K562 (cell line): ENCODE measurements around the gene CPED1. TPM values are rescaled to one million over a fixed set of nuclear protein-coding genes. Genes with fewer than 3 reads are reported as not detected.

Experiments
- BDP1 ChIP-seq: IDR thresholded peaks from 3 replicates; pipeline ENCODE4 v1.6.1; 2011; ENCODE audit not compliant: insufficient read length, insufficient read depth
- CBX5 ChIP-seq: IDR thresholded peaks from 2 replicates; pipeline ENCODE4 v1.6.1; 2014; ENCODE audit warnings: low read depth, borderline replicate concordance
- CEBPB ChIP-seq: fragments of 450-650 bp; IDR thresholded peaks from 2 replicates; pipeline ENCODE4 v1.6.1; 2016; ENCODE audit warnings: missing genetic modification characterization, missing compliant biosample characterization
- CEBPZ ChIP-seq: fragments of 150-350 bp; IDR thresholded peaks from 2 replicates; pipeline ENCODE4 v1.6.1; 2014; ENCODE audit warnings: low read depth, mild to moderate bottlenecking, low read length, borderline replicate concordance
- CHD4 ChIP-seq: fragments of 200-600 bp; sonication (generic); IDR thresholded peaks from 3 replicates; pipeline ENCODE4 v1.6.1; 2012; ENCODE audit warnings: low read depth, mild to moderate bottlenecking, mixed read lengths, low read length, inconsistent platforms; ENCODE audit not compliant: insufficient read depth, insufficient replicate concordance, poor library complexity, severe bottlenecking
- CLOCK ChIP-seq: fragments of 250-450 bp; sonication (Bioruptor Pico); IDR thresholded peaks from 2 replicates; pipeline ENCODE4 v1.4.0; 2020; ENCODE audit warnings: mild to moderate bottlenecking, moderate library complexity, borderline replicate concordance
- E2F1 ChIP-seq: sonication (generic); formaldehyde crosslinking; IDR thresholded peaks from 2 replicates; pipeline ENCODE4 v1.8.1; 2023; ENCODE audit warnings: mild to moderate bottlenecking, missing genetic modification reagents, moderate library complexity
- EWSR1 ChIP-seq: fragments of 450-650 bp; IDR thresholded peaks from 2 replicates; pipeline ENCODE4 v1.6.1; 2018; ENCODE audit warnings: borderline replicate concordance, mild to moderate bottlenecking, low read depth, moderate library complexity; ENCODE audit not compliant: partially characterized antibody
- KAT7 ChIP-seq: sonication (generic); formaldehyde crosslinking; IDR thresholded peaks from 2 replicates; pipeline ENCODE4 v1.8.0; 2022; ENCODE audit warnings: missing genetic modification reagents, mild to moderate bottlenecking, borderline replicate concordance
- KDM1A ChIP-seq, 2 experiments: fragments of 450-650 bp; IDR thresholded peaks; 2 replicates each; pipeline ENCODE4 v1.6.1; 2016; ENCODE audit warnings: mild to moderate bottlenecking in 2 of 2
- MEF2A ChIP-seq: IDR thresholded peaks from 2 replicates; pipeline ENCODE4 v1.6.1; 2011; ENCODE audit warnings: low read depth, mild to moderate bottlenecking, low read length, moderate library complexity; ENCODE audit not compliant: control insufficient read depth
- MTF1 ChIP-seq: fragments of 250-450 bp; sonication (Bioruptor Pico); IDR thresholded peaks from 2 replicates; pipeline ENCODE4 v1.9.0; 2021; ENCODE audit warnings: moderate library complexity, mild to moderate bottlenecking, inconsistent platforms, borderline replicate concordance
- PTRF ChIP-seq: fragments of 450-650 bp; IDR thresholded peaks from 2 replicates; pipeline ENCODE4 v1.6.1; 2016; ENCODE audit warnings: mild to moderate bottlenecking, missing genetic modification characterization, missing compliant biosample characterization
- TAF1 ChIP-seq: IDR thresholded peaks from 2 replicates; pipeline ENCODE4 v1.6.1; 2011; ENCODE audit warnings: mild to moderate bottlenecking, low read length, moderate library complexity; ENCODE audit not compliant: insufficient read depth, control insufficient read depth, severe bottlenecking; ENCODE audit errors: extremely low read depth
- USF2 ChIP-seq: sonication (generic); formaldehyde crosslinking; IDR thresholded peaks from 2 replicates; pipeline ENCODE4 v1.5.0; 2020; ENCODE audit warnings: missing genetic modification reagents
- ZNF212 ChIP-seq: fragments of 450-650 bp; formaldehyde crosslinking; IDR thresholded peaks from 2 replicates; pipeline ENCODE4 v1.4.0; 2020; ENCODE audit warnings: mild to moderate bottlenecking
- ZNF24 ChIP-seq: fragments of 450-650 bp; IDR thresholded peaks from 2 replicates; pipeline ENCODE4 v1.6.1; 2016
- ZNF311 ChIP-seq: fragments of 250-450 bp; sonication (Bioruptor Pico); IDR thresholded peaks from 2 replicates; pipeline ENCODE4 v1.4.0; 2020; ENCODE audit warnings: mild to moderate bottlenecking, moderate library complexity
- polyA plus RNA-seq, 8 experiments: library from polyadenylated mRNA; depleted of rRNA in 4 of 8; stranded (reverse) in 5 of 8; unstranded in 3 of 8; fragments of >200 nt; fragmentation: Nextera tagmentation in 2 of 8; fragmentation: Illumina TruSeq in 1 of 8; extraction: Ambion mirVana in 2 of 8; extraction: Trizol in 1 of 8; gene quantifications; 2 replicates each; pipeline versions ENCODE4 v1.2.1 to v1.2.3, GENCODE V29; 2011 to 2014; ENCODE audit warnings: inconsistent platforms in 1 of 8, missing spikeins in 1 of 8
- total RNA-seq, 7 experiments: library from RNA; depleted of rRNA in 6 of 7; stranded (reverse); fragments of >200 nt in 6 of 7; fragmentation: Illumina TruSeq in 2 of 7; extraction: Trizol in 2 of 7; gene quantifications; 2 replicates each; pipeline versions ENCODE4 v1.2.1 to v1.2.3, GENCODE V29; 2011 to 2021; ENCODE audit warnings: low replicate concordance in 1 of 7

The CPED1 gene
- total and polyA plus RNA-seq, 9 of the 15 experiments (the other 6 are each of a cell fraction or from before 2014, with no cell fraction given): 195 to 393 (median 290) TPM

- TF ChIP-seq CHD4 (no peak), CBX5 (no peak), EWSR1 (no peak), ZNF311 (CRISPR knock-in tag) (no peak), TAF1 (no peak), KAT7 (CRISPR knock-in tag) (no peak), MTF1 (no peak), PTRF (tag) (no peak), KDM1A (IDR thresholded peaks at IDR 0.05) (no peak), BDP1 (no peak), USF2 (CRISPR knock-in tag) (no peak), CEBPB (no peak), CEBPZ (no peak), ZNF24 (no peak; the same call in 1 of the 2 replicates), ZNF212 (no peak), CLOCK (CRISPR knock-in tag) (no peak), MEF2A (no peak), E2F1 (CRISPR knock-in tag) (no peak; the same call in 1 of the 2 replicates)
Observed at GRCh38 chr7:120989257-120990220, 1.0 kb downstream of the CPED1 start (continued).
